ENCODE data around the gene RAB20. TPM values are rescaled to one million over a fixed set of nuclear protein-coding genes. Genes with fewer than 3 reads are reported as not detected.

RAB20 gene
- total and polyA plus RNA-seq, 10 of the 15 experiments (the other 5 are each of a cell fraction or from before 2014, with no cell fraction given): 0.48 to 33.1 (median 9.6) TPM

DNA sequence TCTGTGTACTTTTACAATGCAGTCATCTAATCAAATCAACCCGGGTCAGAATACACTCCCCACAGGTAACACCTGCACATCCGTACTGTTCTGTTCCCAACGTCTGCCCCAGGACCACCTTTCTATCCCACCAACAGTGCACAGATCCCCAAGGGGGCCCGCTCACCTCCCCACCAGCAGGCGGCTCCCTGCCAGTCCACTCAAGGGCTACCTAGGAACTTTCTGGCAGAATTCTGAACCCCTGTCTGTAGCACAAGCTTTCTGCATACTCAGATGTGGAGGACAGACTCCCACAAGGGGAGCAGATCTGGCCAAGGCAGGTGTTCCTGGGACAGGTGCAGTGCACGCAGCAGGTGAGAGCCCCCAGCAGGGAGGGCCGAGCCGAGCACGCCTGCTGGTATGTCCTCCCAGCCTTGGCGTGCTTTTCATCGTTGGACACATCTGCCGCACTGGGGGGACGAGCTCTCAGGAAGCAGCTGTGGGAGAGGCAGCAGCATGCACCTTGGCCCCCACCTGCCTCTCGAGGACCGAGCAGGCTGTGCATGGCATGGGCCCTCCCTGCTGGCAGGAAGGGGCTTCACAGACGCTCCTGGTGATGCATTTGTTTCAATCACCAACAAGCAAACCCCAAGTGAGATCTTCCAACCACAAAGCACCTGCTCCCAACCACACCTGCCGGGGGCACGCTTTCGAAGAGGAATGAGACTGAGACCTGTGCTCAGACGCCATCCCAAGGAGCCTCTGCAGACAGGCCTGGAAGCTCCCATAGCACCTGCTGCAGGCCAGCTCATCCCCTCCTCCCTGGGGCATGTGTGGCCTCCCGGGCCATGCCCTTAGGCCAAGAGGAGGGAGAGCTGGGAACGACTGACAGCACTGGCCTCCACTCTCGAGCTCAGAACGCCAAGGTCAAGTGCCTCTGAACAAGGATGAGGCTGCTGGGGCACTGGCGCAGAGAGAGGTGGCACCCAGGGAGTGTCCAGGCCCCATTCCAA lies 35.9 kb downstream of the RAB20 start (continued):
- TF ChIP-seq, protein P1, sequence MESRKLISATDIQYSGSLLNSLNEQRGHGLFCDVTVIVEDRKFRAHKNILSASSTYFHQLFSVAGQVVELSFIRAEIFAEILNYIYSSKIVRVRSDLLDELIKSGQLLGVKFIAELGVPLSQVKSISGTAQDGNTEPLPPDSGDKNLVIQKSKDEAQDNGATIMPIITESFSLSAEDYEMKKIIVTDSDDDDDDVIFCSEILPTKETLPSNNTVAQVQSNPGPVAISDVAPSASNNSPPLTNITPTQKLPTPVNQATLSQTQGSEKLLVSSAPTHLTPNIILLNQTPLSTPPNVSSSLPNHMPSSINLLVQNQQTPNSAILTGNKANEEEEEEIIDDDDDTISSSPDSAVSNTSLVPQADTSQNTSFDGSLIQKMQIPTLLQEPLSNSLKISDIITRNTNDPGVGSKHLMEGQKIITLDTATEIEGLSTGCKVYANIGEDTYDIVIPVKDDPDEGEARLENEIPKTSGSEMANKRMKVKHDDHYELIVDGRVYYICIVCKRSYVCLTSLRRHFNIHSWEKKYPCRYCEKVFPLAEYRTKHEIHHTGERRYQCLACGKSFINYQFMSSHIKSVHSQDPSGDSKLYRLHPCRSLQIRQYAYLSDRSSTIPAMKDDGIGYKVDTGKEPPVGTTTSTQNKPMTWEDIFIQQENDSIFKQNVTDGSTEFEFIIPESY (IDR thresholded peaks at IDR 0.05): no peak
- TF ChIP-seq, protein P2, sequence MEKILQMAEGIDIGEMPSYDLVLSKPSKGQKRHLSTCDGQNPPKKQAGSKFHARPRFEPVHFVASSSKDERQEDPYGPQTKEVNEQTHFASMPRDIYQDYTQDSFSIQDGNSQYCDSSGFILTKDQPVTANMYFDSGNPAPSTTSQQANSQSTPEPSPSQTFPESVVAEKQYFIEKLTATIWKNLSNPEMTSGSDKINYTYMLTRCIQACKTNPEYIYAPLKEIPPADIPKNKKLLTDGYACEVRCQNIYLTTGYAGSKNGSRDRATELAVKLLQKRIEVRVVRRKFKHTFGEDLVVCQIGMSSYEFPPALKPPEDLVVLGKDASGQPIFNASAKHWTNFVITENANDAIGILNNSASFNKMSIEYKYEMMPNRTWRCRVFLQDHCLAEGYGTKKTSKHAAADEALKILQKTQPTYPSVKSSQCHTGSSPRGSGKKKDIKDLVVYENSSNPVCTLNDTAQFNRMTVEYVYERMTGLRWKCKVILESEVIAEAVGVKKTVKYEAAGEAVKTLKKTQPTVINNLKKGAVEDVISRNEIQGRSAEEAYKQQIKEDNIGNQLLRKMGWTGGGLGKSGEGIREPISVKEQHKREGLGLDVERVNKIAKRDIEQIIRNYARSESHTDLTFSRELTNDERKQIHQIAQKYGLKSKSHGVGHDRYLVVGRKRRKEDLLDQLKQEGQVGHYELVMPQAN (conservative IDR thresholded peaks at IDR 0.05): no peak
- TF ChIP-seq FOS (IDR thresholded peaks at IDR 0.05; ENCODE audit: borderline replicate concordance, extremely low read depth, insufficient read length): no peak
- TF ChIP-seq CREM (IDR thresholded peaks at IDR 0.05; ENCODE audit: low read depth): peak; percentile 51; the same call in 1 of the 2 replicates
- no peak for TF ChIP-seq SIX5 (IDR thresholded peaks at IDR 0.05; ENCODE audit: low read depth, low read length, severe bottlenecking)
- peak; percentile 64; the same call in 1 of the 2 replicates for TF ChIP-seq HDGF (IDR thresholded peaks at IDR 0.05)
- no peak for TF ChIP-seq RAD51 (IDR thresholded peaks at IDR 0.05)
- TF ChIP-seq KAT2A (conservative IDR thresholded peaks at IDR 0.05; ENCODE audit: control insufficient read depth, low read depth, low read length): no peak
- TF ChIP-seq TARDBP (IDR thresholded peaks at IDR 0.05; ENCODE audit: borderline replicate concordance): no peak
- TF ChIP-seq BCL11A (IDR thresholded peaks at IDR 0.05; ENCODE audit: low read depth, low read length): 0 out of 2 replicates have a peak, but pooled peaks have one; percentile 20
- 0 out of 2 replicates have a peak, but pooled peaks have one; percentile 22 for TF ChIP-seq ATF7 (IDR thresholded peaks at IDR 0.05; ENCODE audit: low read depth)
- TF ChIP-seq, protein P3, sequence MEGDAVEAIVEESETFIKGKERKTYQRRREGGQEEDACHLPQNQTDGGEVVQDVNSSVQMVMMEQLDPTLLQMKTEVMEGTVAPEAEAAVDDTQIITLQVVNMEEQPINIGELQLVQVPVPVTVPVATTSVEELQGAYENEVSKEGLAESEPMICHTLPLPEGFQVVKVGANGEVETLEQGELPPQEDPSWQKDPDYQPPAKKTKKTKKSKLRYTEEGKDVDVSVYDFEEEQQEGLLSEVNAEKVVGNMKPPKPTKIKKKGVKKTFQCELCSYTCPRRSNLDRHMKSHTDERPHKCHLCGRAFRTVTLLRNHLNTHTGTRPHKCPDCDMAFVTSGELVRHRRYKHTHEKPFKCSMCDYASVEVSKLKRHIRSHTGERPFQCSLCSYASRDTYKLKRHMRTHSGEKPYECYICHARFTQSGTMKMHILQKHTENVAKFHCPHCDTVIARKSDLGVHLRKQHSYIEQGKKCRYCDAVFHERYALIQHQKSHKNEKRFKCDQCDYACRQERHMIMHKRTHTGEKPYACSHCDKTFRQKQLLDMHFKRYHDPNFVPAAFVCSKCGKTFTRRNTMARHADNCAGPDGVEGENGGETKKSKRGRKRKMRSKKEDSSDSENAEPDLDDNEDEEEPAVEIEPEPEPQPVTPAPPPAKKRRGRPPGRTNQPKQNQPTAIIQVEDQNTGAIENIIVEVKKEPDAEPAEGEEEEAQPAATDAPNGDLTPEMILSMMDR (IDR thresholded peaks at IDR 0.05 in 2 of 3, conservative IDR thresholded peaks at IDR 0.05 in 1 of 3; ENCODE audit: control insufficient read depth in 2 of 3, extremely low read depth in 1 of 3, insufficient read depth in 1 of 3, low read depth in 3 of 3, low read length in 3 of 3): peak; percentile 25 to 39 (median 26); a peak in 4 of 6 replicates
- peak; percentile 43; the same call in 1 of the 2 replicates for TF ChIP-seq NBN (IDR thresholded peaks at IDR 0.05)
- TF ChIP-seq, protein P4, sequence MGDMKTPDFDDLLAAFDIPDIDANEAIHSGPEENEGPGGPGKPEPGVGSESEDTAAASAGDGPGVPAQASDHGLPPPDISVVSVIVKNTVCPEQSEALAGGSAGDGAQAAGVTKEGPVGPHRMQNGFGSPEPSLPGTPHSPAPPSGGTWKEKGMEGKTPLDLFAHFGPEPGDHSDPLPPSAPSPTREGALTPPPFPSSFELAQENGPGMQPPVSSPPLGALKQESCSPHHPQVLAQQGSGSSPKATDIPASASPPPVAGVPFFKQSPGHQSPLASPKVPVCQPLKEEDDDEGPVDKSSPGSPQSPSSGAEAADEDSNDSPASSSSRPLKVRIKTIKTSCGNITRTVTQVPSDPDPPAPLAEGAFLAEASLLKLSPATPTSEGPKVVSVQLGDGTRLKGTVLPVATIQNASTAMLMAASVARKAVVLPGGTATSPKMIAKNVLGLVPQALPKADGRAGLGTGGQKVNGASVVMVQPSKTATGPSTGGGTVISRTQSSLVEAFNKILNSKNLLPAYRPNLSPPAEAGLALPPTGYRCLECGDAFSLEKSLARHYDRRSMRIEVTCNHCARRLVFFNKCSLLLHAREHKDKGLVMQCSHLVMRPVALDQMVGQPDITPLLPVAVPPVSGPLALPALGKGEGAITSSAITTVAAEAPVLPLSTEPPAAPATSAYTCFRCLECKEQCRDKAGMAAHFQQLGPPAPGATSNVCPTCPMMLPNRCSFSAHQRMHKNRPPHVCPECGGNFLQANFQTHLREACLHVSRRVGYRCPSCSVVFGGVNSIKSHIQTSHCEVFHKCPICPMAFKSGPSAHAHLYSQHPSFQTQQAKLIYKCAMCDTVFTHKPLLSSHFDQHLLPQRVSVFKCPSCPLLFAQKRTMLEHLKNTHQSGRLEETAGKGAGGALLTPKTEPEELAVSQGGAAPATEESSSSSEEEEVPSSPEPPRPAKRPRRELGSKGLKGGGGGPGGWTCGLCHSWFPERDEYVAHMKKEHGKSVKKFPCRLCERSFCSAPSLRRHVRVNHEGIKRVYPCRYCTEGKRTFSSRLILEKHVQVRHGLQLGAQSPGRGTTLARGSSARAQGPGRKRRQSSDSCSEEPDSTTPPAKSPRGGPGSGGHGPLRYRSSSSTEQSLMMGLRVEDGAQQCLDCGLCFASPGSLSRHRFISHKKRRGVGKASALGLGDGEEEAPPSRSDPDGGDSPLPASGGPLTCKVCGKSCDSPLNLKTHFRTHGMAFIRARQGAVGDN (IDR thresholded peaks at IDR 0.05): peak; percentile 42; the same call in 1 of the 2 replicates
- peak; percentile 92 for TF ChIP-seq TCF12 (IDR thresholded peaks at IDR 0.05; ENCODE audit: low read depth, low read length)
- TF ChIP-seq IKZF1 (conservative IDR thresholded peaks at IDR 0.05): peak; percentile 82
- TF ChIP-seq, protein P5, sequence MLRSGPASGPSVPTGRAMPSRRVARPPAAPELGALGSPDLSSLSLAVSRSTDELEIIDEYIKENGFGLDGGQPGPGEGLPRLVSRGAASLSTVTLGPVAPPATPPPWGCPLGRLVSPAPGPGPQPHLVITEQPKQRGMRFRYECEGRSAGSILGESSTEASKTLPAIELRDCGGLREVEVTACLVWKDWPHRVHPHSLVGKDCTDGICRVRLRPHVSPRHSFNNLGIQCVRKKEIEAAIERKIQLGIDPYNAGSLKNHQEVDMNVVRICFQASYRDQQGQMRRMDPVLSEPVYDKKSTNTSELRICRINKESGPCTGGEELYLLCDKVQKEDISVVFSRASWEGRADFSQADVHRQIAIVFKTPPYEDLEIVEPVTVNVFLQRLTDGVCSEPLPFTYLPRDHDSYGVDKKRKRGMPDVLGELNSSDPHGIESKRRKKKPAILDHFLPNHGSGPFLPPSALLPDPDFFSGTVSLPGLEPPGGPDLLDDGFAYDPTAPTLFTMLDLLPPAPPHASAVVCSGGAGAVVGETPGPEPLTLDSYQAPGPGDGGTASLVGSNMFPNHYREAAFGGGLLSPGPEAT (IDR thresholded peaks at IDR 0.05; ENCODE audit: low read depth): peak; percentile 44; the same call in 1 of the 2 replicates
